GM15510 (cell line): ENCODE measurements around the gene GLB1L.

Experiments used
- POLR2A ChIP-seq: IDR thresholded peaks from 3 replicates; pipeline ENCODE4 v1.6.1; 2011; ENCODE audit warnings: borderline replicate concordance; ENCODE audit not compliant: insufficient read length; ENCODE audit errors: extremely low read depth

GLB1L gene

DNA sequence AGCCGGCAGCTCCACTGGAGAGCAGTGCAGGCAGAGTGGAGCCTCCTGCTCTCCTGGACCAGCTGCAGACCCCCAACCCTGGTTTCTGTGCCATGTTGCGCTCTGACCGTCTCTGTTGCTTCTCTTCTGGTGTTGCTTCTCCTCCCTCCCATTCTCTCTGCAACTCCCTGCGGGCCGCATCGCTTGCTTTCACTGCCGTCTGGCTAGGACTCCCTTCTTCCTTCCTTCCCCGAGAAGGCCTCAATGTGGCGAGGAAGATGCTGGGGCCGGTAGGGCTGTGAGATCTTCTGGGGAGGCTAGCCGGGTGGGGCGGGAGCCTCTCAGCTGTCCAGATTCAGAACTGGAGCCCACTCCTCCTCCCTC lies 40.1 kb upstream of the GLB1L start:
- no peak for TF ChIP-seq POLR2A

GRCh38 chr2:219284501-219285372 lies 39.5 kb upstream of the GLB1L start:
- no peak for TF ChIP-seq POLR2A

DNA sequence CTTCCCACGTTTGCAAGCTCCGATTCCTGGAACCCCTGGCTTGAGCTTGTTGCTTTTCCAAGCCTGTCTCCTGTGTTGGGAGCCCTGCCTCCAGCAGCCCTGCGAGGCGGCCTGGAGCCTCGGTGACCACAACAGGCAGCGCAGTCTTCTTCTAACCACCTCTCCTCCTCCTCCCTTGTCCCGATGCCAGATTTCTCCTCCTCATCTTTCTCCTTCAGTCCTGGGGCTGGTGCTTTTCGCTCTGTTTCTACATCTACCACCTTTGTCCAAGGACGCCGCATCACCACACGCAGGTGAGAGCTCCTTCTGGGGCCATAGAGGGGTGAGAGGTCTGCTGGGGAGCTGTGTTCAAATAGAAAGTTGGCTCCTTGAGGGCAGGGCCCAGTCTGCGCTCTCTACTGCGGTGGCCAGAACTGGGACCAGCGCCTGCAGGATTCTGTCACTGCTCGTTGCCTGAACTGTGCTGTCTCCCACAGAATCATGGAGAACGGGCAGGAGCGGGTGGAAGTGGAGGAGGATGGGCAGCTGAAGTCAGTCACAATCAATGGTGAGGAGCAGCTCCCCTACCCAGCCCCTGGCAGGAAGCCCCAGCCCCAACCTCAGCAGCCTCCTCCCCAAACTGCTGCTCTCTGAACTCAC lies 37.8 kb upstream of the GLB1L start:
- TF ChIP-seq POLR2A: no peak

GRCh38 chr2:219282375-219282774 lies 37.1 kb upstream of the GLB1L start:
- TF ChIP-seq POLR2A: no peak

- TF ChIP-seq POLR2A: no peak
Measured at GRCh38 chr2:219281588-219281987, 36.3 kb upstream of the GLB1L start.

DNA sequence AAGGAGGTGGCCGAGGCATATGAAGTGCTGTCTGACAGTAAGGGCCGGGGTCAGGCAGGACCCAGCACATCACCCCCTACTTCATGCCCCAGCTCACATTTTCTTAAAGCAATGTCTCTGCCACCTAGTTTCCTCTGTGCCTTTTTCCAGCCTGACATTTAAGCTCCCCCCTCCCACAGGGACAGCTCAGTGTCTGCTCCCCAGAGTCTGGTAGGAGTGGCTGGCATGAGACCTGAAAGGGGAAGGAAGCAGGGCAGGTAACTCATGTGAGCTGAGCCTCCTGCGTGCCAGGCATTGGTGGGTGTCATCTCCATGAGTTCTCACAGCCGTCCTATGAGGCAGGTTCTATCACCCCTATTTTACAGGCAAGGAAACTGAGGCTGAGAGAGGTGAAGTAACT lies 35.4 kb upstream of the GLB1L start:
- no peak for TF ChIP-seq POLR2A

GRCh38 chr2:219279916-219280516 lies 34.8 kb upstream of the GLB1L start:
- no peak for TF ChIP-seq POLR2A

DNA sequence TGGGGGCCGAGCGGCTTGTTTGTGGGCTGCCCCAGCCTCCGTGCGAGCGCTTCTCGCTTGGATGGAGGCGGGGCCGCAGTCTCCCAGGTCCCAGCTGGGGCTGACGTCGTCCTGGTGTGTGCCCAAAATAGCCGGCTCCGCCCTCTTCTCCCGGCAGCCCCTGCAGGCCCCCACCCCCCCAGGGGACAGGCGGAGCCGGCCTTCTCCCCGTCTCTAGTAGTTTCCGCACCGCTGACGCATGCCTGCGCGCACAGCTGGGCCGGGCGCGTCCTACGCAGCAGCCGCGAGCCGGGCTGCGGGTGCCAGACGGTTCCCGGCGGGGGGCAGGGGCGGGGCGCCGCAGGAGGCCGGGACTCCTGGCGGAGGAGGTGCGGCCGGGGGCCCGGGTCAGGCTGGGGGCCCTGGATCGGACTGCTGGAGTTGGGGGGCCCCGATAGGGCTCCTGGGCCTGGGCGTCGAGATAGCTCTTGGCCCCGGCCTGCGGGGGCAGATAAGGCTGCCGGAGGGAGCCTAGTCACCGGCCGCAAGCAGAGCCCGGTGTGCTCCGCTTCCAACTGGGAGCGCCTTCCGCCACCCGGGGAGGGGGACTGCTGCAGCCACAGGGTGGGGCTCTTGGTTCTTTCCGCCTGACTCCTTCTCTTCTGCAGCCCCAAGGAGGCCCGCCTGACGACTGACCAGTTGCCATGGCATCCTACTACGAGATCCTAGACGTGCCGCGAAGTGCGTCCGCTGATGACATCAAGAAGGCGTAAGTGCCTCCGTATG lies 34.1 kb upstream of the GLB1L start, which contains the start of gene DNAJB2:
DNAJB2 (plus strand) TSS at position 216 of the 765 bp plus-strand sequence; CDS start at position 684, 468 bp downstream.
- peak; percentile 88 for TF ChIP-seq POLR2A

DNA sequence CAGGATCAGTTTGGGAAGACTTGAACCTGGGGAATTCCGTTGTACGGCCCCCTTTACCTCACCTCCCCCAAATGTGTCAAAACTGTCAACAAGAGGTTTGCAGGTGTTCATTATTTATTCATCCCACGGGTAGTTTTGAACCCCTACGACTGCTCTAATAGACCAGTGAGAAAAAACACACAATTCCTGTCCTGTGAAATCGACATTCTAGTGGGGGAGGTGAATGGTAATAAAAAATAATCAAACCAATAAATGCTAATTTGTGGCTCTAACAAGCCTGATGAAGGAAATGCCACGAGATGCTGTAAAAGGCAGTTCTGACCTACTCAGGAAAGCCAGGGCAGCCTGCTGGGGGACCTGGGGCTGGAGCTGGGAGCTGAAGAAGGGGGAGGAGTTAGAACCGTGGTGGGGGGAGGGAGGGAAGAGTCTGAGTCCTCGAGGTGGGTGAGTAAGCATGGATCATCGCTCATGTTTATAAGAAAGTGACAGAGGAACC lies 33.5 kb upstream of the GLB1L start:
- TF ChIP-seq POLR2A: no peak

GRCh38 chr2:219277703-219278654 lies 32.7 kb upstream of the GLB1L start:
- peak; percentile 31 for TF ChIP-seq POLR2A

DNA sequence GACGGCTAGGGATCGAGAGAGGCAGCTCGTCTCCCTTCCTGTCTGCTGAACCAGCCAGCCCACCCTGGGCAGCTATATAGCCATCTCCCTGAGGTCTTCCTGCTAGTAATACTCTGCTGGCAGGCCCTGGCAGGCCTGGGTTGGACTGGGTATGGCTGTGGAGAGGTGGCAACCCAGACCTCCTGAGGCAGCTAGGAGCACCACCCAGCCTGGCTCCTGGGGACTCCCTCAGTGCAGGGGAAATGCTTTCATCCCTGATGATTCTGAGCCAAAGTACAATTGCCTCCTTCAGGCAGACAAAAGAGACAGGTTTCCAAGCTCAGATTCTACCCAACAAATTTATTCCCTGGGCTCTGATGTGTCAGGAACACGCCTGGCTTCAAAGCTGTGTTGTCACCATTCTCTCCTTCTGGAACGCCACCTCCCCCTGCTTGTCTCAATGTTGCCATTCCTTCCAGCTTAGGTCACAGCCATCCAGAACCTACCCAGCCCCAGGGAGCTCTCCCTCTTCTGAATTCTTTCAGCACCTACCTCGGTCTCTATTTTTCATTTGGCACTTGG lies 29.2 kb upstream of the GLB1L start:
- no peak for TF ChIP-seq POLR2A

DNA sequence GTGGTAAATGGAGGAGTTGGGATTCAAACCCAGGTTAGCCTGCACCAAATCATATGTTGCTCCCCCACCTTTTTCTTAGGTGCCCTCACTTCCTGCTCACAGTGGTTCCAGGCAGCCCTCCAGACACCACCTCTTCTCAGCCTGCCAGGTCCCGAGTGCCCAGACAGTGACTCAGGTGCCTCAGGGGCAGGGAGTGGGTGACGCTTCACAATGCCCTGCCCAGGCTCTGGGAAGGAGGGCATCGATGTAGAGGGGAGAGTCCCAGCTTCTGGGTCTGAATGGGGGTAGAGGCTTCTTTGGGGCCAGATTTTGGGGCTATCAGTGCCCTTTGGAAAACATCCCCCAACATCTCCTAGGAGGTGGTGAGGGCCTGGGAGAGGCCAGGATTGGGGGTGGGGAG lies 28.7 kb upstream of the GLB1L start:
- TF ChIP-seq POLR2A: no peak

- no peak for TF ChIP-seq POLR2A
Measured at GRCh38 chr2:219272995-219273394, 27.8 kb upstream of the GLB1L start.

DNA sequence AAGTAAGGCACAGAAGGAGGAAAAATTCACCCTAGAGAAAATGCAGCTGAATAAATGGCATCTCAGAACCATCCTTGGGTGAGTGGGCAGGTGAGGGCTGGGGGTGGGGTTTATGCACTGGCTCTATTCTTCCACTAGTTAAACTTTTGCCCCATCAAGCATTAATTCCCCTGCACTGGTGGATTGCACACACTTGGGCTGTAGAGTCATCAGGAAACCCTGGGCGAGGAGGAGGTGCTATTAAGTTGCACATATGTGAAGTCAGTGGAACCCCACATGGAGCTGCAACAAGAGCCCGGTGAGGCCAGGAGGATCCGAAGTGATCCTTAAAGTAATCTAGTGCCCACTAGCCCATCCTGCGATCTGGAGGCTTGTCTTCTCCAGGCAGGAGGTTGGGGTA lies 27.1 kb upstream of the GLB1L start:
- TF ChIP-seq POLR2A: no peak

DNA sequence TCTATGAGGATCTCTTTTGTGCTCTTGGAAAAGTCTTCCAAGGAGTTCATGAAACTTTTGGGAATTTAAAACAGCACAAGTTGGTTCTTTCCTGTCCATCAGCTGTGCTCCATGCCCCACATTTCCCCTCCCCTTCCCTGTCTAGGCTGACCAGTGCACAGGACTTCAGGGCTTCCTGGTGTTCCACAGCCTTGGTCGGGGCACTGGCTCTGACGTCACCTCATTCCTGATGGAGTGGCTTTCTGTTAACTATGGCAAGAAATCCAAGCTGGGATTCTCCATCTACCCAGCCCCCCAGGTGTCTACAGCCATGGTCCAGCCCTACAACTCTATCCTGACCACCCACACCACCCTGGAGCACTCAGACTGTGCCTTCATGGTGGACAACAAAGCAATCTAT lies 25.8 kb upstream of the GLB1L start:
- no peak for TF ChIP-seq POLR2A
